HFF-Myc (cell line): ENCODE measurements around the gene ESRRB.

Experiments used
- DNase-seq: peaks from one replicate; pipeline ENCODE4 v3.0.0-alpha.2; 2011; ENCODE audit warnings: low read depth; ENCODE audit errors: extremely low read depth
- H3K4me3 ChIP-seq: replicated peaks from 2 replicates; pipeline ENCODE4 v1.5.1; 2011; ENCODE audit warnings: low read depth, mild to moderate bottlenecking, control low read depth, low read length
- TF ChIP-seq, protein P1 (sequence below): IDR thresholded peaks from 2 replicates; pipeline ENCODE4 v1.5.1; 2012; ENCODE audit warnings: mild to moderate bottlenecking, low read depth, low read length, control low read depth; ENCODE audit errors: missing control alignments

ESRRB gene

DNA sequence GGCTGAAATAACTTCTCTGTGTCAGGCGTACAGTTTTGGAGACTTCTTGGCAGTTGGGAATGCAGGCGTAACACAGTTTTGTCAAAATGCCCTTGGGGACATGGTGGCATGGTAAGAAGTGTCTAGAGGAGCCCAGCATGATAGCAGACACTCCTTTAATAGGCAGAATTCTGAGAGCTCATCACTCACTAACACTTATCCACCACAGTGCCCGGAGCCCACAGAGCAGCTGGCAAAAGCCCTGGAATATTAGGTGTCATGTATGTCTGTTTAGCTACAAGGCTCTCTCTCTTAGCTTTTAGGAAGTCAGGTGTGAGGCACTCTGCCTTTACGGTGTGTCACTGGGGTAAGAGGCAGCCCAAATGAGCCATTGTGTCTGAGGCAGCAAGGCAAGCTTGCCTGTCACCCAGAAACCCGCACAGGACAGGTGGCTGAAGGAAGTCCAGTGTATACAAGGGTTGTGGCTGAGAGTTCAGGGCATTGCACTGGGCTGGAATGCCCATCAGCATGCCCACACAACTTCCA, 96.3 kb downstream of the ESRRB start:
- TF ChIP-seq, protein P1, sequence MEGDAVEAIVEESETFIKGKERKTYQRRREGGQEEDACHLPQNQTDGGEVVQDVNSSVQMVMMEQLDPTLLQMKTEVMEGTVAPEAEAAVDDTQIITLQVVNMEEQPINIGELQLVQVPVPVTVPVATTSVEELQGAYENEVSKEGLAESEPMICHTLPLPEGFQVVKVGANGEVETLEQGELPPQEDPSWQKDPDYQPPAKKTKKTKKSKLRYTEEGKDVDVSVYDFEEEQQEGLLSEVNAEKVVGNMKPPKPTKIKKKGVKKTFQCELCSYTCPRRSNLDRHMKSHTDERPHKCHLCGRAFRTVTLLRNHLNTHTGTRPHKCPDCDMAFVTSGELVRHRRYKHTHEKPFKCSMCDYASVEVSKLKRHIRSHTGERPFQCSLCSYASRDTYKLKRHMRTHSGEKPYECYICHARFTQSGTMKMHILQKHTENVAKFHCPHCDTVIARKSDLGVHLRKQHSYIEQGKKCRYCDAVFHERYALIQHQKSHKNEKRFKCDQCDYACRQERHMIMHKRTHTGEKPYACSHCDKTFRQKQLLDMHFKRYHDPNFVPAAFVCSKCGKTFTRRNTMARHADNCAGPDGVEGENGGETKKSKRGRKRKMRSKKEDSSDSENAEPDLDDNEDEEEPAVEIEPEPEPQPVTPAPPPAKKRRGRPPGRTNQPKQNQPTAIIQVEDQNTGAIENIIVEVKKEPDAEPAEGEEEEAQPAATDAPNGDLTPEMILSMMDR, result no peak
- no peak for DNase-seq

DNA sequence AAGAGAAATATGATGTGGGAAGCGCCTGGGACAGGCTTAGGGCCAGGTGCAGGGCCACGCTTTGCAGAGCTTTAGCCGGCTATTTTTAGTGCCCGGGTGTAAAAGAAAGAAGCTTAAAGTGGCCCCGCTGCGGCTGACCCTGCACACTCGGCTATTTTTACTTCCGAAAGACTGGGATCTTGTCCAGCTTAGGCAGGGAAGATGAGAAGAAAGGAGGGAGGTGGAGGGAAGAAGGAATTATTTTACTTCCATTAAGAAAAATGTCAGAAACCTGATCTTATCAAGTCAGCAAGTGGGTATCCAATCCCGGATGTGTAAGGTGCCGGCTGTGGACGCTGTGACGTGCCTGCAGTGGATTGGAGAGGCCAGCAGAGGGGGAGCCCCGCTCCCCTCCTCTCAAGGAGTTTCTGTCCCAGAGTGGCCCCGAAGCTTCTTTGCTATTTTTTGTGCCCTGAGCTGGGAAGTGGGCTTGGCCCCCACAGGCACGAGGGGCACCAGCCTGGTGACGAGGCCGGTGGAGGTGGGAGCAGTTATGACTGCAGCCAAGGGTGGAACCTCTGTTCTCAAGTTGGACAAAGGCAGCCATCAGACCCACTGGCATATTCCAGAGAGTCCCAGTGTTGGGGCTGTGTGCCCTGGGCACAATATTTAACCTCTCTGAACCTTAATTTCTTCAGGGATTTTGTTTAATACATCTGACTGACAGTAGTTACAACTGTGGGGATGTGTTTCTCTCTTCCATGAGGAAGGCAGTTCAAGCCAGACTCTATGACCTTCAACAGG, 97.7 kb downstream of the ESRRB start:
- no peak for DNase-seq
- TF ChIP-seq, protein P1, result peak; percentile 14
- no peak overlapping the region for H3K4me3 ChIP-seq

More for the DNA sequence above, 96.3 kb downstream of the ESRRB start:
- no peak overlapping the region for H3K4me3 ChIP-seq

DNA sequence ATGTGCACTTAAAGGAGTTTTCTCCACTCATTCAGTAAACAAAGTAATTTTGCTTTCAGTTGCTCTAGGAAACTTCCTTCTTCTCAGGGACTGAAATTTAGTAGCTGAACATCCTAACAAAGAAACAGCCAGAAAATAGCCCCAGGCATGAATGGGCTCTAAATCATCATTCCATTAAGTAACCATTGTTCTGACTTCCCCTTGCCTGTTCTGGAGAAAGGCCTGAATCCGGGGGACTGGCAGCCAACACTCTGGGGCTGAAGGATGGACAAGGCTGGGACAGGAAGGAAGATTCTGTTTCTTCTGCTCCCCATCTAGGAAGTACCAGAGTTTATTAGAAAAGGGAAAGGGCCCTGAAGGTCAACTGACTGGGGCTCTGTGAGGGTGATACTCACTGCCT, 104.5 kb downstream of the ESRRB start:
- TF ChIP-seq, protein P1, result no peak
- H3K4me3 ChIP-seq, result no peak overlapping the region
- no peak for DNase-seq

DNA sequence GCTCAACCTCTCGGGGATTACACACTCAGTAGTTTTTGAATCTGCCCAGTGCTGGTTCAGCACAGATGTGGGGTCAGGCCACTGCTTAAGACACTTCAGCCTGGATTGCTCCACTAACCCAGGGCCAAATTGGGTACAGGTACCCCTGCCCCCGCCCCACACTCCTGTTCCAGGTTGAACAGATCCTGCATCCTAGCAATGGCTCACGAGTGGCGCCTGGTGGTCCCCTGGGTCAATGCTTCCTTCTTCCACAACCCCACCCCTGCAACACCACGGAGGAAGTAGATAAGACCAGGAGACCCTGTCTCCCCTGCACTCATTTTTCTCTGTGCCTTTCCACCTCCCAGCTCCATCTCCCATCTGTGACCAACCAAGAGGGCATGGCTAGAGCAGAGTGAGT, 108.4 kb downstream of the ESRRB start:
- DNase-seq, result no peak
- H3K4me3 ChIP-seq, result no peak overlapping the region
- TF ChIP-seq, protein P1, result no peak

DNA sequence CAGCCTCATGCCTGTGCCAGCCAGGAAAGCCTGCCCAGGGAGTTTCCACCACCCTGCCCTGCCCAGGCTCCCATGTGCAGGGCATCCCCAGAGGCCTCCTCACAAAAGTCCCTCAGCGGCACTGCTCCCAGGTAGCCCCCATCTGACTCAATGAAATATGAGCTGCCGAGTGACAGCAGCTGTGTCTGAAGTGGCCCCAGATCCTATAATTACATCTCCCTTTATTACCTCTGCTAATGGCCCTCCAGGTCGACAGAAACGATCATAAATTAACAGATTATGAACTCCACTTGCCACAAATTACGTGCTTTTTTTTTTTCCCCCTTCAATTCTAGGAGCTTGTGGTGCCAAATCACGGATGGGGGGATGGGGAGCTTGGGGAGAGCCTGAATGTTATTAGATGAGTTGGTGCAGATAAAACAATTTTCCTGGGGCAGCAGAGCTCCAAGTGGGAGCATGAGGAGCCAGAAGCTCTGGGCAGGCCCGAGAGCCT, 110.4 kb downstream of the ESRRB start:
- no peak overlapping the region for H3K4me3 ChIP-seq
- DNase-seq, result no peak
- TF ChIP-seq, protein P1, result no peak

DNA sequence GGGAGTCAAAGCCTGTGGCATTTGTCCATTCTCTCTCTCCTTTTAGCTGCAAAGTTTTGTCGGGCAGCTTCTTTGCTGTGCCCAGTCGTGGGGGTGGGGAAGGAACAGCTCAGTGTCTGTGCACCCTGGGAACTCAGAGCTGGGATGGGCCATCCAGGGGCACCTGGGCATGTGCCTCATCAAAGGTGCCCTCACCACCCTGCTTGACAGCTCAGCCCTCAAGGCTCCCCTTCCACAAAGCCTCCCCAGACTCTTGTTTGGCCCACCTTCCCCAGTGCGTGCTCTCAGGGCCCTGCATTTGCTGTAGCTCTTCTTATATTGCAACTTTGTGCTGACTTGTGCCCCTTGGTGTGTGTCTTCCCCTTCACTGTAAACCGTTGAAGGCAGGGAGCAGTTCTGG, 112.6 kb downstream of the ESRRB start:
- DNase-seq, result no peak
- H3K4me3 ChIP-seq, result no peak overlapping the region
- TF ChIP-seq, protein P1, result no peak
